Measurements from ENCODE around the gene PPP1CB.

- TF ChIP-seq CTCF (IDR thresholded peaks at IDR 0.05), result no peak
- TF ChIP-seq POLR2A (IDR thresholded peaks at IDR 0.05), result no peak
- TF ChIP-seq EP300 (IDR thresholded peaks at IDR 0.05), result no peak
Measured at GRCh38 chr2:28779001-28779400, 27.4 kb downstream of the PPP1CB start.

Data from ovary (tissue), 3 donors.